Ramos (cell line): ENCODE results near the gene TMEM17.

Experiments
- in situ Hi-C: fragments of 300-500 bp; cut with MboI; formaldehyde crosslinking; loops from one replicate; pipeline ENCODE4 v1.14.3; 2022; ENCODE audit warnings: low sequenced_read_pairs; ENCODE audit not compliant: unreplicated experiment

Gene TMEM17

DNA sequence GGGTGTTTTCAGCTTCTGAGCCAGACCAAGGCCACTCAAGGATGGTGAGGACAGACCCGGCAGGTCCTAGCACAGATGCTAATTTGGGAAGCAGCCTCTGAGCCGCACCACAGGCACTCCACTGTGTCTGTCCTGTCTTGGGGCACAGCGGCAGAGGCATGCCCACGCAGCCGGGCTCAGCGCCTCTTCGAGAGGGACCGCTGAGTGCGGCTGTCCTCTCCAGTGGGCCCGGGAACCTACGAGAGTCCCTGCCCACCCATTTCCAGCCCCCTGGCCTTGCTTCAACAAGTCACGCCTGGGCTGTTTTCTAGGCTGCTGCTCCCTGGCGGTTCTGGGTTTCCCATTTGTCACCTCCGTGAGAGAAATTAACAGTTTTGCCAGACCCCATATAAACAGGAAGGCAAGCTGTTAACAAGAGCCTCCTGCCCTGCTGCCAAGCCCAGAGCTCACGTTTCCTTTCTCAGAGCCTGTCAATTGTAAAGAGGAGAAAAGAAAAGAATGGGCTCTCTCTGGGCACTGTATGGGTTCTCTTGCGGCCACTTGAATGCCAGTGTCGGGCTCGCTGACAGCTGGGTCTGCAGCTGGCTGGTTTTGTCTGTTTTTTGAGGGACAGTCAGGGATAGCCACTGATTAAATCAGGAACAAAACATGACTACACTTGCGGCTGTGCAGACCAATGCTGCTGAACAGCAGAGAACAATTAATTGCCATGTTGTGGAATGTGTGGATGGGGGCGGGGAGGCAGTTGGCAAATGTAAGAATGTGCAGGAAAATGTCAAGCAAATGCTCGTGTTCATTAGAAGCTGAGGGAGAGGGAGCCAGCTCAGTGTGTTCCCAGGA, 30.6 kb downstream of the TMEM17 start:
- in situ Hi-C loops, result no loop called here

DNA sequence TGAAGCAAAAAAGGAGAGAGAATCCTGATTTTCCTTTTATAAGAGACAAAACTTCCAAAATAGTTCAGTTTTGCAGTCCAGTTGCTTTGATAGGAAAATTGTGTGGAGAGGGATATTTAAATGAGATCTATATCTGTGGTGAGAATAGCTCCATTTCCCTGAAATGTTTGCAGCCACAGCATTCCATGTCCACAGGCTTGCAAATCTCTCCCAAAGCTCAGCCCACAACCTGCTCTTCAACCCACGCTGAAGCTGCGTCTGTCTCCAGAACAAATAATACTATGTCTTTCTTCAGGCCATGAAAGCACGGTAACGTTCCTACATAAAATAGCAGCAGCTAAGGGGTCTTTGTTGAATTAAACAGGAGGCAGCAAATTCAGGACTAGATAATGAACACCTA, 31.8 kb downstream of the TMEM17 start:
- in situ Hi-C loops, result no loop called here

DNA sequence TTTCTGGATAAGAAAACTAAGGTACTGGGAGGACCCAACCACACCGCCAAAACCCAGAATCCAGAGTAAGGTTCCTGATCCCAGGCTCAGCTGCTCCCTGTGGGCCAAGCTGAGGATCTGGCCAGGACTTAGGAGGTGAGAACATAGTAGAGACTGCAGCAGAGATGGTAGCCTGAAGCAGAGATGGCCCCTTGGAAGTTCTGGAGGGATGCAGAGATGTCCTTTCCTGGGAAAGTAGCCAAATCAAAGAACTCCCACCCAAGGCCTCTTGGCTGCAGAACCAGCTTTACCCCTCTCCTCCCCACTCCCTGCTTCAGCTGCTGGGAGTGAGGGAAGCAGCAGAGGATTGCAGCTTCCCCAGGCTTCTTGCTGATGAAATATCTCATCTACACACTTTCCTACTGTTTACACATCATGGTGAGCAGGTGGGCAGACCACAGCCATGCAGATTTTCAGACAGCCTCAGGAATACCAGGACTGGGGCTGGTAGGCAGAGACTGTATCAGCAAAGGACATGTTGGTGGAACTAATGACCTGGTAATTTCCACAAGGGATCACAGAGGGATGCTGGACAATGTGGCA, 32.7 kb downstream of the TMEM17 start:
- in situ Hi-C loops, result no loop called here

DNA sequence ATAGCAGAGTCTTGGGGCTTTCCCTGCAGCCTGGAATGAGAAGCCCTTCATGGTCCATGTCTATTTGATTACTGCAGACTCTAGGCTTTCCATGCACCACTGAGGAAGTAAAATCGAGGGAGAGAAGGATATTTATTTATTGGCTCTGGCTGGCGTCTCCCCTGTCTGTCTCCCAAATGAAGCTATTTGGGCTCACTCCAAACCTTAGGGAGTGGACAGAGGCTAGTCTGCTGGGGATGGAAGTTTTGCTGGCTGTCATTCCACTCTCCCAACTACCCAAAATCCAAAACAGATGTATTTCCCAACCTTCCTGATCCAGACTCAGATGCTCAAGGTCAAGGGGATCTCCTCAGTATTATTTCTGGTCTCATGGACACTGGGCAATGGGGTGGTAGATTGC, 33.7 kb downstream of the TMEM17 start:
- in situ Hi-C loops, result no loop called here

DNA sequence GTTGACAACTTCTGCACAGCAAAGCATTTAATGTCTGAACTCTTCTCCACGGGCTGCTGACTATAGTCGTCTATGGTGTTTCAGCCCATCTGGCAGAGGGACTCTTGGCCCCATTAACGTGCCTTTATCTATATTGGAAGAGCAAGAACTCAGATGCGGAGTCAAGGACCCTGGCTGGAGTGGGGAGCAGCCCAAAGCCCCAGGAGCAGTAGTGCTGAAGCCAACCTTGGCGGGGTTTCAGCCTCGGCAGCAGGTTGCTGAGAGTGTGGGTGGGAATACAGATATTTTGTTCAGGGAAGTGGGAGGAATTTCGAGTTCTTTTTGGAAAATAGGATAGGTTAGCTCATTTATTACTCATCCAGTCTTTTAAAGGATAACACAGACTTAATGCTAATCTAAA, 34.2 kb downstream of the TMEM17 start:
- in situ Hi-C loops, result no loop called here

DNA sequence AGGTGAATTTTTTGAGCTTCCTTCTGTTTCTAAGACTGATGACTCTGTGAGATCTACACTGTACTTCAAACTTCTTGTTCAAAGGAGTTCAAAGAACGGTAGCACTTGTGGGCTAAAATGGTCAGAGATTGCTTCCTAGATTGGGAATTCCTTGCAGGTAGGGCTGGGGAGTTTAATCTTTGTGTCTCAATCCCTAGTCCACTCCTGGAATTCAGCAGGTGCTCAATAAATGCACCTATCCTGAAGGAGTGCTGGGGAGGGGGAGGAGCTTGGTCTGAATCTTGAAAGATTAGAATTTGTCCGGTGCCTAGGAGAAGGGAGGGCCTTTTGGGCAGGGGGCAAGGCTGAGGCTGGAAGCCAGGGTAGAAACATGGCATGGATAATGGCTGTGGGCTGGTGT, 34.6 kb downstream of the TMEM17 start:
- in situ Hi-C loops, result no loop called here

DNA sequence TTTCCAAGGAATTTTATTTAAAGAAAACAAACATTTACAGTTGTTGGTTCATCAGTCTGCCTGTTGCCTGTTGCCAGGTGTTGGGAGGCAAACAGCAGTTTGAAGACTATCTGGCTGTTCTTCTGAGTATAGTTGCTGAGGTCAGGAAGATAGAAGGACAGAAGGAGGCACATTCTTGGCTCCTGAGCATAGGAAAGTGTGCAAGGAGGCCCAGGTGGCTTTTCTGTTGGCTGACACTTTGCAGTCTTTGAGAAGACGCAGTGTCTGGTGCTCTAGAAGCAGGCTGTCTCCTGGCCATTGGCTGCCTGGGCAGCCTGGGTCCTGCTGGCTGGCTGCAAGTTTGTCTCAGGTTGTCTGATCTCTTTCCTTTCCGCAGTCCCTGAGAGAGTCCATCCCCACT, 36.4 kb downstream of the TMEM17 start:
- in situ Hi-C loops, result no loop called here

DNA sequence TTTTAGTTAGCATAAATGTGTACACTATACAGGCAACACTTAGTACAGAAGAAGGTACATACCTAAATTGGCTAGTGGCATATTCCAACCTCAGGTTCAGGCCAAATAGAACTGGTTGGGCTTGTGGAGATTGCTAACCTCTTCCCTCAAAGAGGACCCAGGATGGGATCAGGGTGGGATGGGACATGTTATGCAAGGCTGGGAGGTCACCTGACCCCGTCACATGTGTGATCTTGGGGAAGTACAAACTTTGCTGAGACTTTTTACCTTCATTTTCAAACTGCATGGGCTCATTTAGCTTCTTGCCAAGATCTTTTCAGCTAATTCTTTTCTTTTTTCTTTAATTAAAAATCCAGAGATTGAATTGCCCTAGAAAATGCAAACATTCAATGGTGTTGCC, 36.9 kb downstream of the TMEM17 start:
- in situ Hi-C loops, result no loop called here

DNA sequence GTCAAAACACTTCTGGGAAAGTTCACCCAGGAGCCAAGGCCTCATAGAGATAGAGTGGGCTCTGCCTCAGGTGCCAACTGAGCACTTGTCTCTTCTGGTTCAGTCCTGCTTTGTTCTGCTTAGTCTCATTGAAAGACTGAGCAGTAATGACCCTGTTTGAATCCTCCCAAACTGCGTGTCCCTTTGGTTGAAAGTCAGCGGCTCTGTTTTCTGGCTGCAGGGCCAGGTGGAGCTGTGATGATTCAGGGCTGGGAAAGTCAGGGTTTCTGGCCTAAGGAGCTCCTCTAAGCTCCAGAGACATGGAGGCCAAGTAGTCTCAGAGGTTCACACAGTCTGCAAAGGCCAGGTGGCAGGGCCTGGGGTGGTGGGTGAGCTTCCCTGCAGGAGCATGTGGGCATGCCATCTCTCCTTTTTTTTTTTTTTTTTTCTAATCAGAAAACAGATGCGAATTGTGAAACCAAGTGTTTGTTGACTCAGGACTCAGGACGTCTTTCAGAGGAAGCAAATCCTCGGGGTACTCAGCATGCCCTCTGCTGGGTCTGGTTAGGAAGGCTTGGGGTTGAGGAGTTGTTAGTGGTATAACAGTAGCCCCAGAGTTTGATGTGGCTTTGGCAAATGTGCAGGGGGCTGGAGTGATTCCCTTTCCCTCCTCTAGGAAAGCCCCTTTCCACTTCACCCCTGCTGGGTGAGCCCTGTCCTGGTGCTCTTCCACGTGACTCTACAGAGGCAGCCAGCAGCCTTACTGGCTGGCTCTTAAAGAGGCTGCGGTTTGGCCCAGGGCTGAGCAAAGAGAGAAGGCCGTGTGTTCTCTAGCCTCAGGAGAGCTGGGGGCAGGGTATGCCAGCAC, 38.3 kb downstream of the TMEM17 start:
- in situ Hi-C loops, result no loop called here

DNA sequence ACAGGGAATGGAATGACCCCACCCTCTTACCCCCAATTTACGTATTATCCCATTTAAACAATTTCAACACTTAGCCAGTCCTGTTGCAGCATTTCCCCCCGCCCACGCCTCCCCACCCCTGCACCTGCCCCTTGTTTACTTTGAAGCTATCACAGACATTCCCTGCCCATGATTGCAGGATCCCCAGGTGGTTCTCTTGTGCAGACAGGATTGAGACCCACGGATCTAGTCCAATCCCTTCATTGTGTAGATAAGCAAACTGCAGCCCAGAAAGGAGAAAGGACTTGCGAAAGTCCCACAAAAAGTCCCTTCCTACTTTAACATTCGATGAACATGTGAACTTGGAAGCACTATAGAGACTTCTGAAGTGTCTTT, 38.9 kb downstream of the TMEM17 start:
- in situ Hi-C loops, result no loop called here

DNA sequence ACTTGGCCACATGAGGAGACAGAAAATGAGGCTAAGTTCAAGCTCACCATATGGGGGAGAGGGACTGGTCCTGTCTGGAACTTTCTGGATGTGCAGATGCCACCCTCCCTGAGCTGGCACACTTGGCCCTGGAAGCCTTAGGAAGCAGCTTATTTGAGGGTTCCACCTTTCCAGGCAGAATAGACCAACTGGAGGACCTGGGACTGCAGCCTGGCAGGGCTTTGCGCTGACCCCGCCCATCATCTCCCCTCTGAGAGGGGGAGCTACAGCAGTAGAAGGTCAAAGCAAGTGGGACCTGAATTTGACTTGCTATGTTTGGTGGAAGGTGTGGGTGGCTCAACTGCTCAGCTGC, 39.5 kb downstream of the TMEM17 start:
- in situ Hi-C loops, result no loop called here

DNA sequence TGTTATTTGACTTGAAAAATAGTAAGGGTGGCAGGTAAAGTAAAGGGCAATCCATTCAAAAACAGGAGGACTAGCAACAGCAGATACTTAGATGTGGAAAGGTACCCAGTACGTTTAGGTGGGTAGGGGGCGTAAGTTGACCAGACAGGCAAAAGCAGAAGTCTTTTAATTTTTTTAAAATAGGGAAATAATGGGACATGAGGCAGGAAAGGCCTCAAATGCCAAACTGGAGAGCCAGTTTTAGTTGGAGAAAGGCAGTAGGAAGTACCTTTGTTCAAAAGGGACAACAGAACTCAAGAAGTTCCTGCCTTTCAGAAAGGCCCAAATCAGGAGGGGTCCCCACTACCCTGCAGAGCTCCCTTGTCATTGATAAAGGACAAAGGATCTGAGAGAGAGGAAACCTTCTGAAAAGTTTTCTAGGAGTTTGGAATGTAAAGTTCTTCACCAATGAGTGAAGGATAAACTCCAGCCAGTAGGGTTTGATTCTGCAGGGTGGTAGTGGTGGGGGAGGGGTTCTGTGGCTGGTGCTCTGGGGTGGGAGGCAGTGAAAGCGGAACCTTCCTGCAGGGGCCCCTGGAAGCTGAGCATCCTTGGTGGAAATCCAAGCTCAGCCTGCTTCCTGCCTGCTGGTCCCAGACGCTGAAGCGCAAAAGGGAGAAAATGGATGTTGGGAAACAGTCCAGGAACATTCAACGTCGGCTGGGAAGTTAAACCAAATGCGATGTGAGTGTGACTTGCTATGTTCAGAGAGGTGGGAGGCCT, 40.1 kb downstream of the TMEM17 start:
- in situ Hi-C loops, result no loop called here

DNA sequence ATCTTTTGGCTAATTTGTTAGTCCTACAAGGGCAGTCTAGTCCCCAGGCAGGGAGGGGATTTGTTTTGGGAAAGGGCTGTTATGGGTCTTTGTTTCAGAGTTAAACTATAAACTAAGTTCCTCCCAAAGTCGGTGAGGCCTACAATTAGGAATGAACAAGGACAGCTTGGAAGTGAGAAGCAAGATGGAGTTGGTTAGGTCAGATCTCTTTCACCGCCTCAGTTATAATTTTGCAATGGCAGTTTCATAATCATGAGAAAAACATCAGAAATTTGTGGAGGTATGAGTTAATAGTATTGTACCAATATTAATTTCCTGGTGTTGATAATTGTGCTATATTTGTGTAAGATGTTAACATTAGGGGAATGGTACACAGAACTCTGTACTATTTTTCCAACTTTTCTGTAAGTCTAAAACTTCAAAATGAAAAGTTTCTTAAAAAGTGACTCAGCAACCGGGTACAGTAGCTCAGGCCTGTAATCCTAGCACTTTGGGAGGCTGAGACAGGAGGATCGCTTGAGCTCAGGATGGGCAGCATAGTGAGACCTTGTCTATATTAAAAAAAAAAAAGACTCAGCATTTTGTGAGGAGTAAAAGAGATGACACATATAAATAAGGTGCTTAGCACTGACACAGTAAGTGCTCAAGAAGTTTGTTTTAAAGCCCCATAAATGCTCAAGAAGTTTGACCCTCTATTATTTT, 40.8 kb downstream of the TMEM17 start:
- in situ Hi-C loops, result no loop called here

DNA sequence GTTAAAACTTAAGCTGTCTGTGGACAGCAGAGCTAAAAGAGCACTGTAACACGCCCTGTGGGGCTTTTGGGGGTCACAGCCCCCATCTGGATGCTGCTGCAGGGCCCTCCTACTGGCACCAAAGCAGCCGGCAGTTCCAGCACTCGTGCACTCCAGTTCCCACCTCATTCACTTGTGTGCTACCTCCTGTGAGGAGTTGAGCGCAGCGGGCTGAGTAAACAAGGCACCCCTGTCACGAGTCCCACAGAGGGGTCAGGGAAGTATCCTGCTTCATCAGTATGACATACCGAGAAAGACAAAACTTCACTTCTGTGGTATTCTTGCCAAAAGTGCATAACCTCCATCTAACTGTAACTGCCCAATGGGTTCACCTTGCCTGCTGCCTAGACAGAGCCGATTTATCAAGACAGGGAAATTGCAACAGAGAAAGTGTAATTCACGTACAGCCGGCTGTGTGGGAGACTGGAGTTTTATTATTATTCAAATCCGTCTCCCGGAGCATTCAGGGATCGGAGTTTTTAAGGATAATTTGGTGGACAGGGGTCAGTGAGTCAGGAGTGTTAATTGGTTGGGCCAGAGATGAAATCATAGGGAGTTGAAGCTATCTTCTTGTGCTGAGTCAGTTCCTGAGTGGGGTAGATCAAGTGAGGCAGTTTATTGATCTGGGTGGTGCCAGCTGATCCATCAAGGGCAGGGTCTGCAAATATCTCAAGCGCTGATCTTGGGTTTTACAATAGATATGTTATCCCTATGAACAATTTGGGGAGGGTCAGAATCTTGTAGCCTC, 41.6 kb downstream of the TMEM17 start:
- in situ Hi-C loops, result no loop called here

DNA sequence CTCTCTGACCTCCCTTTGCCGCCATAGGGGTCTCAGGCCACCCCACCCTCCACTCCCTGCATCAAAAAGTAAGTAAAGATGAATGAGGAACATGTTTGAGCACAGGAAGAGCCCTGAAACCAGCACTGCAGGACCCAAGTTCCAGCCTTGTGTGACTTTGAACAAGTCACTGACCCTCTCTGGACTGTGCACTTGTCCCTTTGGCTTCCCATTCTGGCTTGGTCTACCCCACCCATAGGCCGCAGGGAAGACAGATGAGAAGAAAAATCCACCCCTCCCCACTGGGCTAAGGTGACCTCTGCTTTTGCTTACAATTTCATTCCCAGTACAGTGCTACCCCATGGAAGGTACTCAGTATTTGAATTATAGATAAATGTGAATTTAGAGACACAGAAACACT, 43.8 kb downstream of the TMEM17 start:
- in situ Hi-C loops, result no loop called here

DNA sequence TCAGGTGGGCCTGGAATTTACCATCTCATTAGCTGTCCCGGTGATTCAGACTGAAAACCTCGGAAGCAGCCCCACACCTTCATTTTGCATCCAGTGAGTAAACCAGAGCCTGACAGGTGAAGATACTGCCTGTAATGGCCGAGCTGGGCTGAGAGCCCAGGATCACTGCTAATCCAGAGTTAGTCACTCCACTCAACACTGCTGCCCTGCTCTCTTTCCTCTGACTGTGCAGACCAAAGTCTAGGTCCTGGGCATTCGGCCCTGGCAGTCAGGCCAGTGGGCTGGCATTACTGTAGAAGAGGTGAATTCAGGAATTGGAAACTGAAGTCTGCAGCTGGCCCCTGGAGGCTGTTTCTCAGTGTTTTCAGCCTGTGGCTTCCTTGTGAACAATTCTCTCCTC, 44.3 kb downstream of the TMEM17 start:
- in situ Hi-C loops, result no loop called here

DNA sequence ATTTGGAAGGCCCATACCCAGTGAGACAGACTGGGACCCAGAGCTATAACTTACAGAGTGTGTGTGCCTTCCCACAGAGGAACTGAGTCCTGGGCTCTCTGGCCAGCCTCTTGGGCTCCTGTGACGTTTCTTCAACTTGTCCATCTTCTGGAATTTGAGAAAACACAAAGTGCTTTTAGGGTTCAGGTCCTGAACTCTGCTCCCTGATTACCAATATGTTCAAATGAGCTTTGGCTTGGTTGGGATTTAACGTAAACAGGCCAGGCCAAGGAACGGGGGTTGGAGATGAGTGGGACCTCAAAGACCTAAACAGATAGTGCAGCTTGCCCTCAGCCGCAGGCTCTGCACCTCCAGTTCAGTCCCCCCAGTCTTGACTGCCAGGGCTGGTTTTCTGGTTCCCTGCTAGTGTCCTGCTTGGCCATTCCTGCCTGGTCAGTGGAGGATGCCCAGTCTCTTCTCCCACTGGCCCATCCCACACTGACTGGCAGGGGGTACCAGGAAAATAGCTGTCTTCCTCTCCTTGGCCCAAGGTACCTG, 44.9 kb downstream of the TMEM17 start:
- in situ Hi-C loops, result no loop called here

DNA sequence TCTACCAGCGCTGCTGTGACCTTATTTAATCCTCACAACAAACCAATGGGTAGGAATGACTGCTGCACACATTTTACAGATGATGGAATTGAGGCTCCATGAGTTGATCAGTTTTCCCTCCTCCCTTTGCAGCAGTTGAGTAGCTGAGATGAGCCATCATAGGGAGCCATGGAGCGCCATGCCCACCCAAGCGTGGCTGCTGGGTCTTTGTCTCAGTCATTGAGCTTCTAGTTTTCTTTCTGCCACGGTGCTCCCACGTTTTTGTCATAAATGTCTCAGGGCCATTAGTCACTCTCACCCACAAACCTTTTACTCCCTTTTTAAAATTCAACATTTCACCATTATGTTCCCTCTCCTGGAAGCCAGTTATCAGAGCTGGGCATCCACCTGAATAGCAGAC, 45.8 kb downstream of the TMEM17 start:
- in situ Hi-C loops, result no loop called here

DNA sequence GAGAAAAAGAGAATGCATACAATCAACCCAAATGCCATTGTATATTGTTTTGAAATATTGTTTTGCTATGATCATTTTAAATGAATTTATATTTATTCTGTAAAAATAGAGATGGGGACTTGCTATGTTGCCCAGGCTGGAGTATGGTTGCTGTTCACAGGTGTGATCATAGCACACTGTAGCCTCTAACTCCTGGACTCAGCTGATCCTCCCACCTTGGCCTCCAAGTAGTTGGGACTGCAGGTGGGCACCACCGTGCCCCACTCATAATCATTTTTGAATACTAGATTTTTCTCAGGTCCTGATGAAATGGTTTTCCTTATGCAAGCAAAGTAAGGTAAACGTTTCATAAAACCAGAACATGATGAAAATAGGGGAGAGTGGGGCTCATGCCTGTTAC, 46.3 kb downstream of the TMEM17 start:
- in situ Hi-C loops, result loop anchor here (5.0 kb wide), 1 partner anchor 313 kb away; no protein-coding TSS in a partner anchor
